ENCODE measurements around the gene KRT77.

GRCh38 chr12:52673217-52673616, 30.1 kb downstream of the KRT77 start:
- no peak for TF ChIP-seq ISL1 (CRISPR knock-in tag; IDR thresholded peaks at IDR 0.05)
- TF ChIP-seq ZFP30 (CRISPR knock-in tag; IDR thresholded peaks at IDR 0.05) = no peak
- no peak for TF ChIP-seq PATZ1 (CRISPR knock-in tag; IDR thresholded peaks at IDR 0.05; ENCODE audit: borderline replicate concordance)
- TF ChIP-seq PPARA (CRISPR knock-in tag; IDR thresholded peaks at IDR 0.05; ENCODE audit: borderline replicate concordance) = no peak
- TF ChIP-seq, protein P1, sequence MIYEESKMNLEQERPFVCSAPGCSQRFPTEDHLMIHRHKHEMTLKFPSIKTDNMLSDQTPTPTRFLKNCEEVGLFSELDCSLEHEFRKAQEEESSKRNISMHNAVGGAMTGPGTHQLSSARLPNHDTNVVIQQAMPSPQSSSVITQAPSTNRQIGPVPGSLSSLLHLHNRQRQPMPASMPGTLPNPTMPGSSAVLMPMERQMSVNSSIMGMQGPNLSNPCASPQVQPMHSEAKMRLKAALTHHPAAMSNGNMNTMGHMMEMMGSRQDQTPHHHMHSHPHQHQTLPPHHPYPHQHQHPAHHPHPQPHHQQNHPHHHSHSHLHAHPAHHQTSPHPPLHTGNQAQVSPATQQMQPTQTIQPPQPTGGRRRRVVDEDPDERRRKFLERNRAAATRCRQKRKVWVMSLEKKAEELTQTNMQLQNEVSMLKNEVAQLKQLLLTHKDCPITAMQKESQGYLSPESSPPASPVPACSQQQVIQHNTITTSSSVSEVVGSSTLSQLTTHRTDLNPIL (CRISPR knock-in tag; IDR thresholded peaks at IDR 0.05; ENCODE audit: low read depth) = no peak
- TF ChIP-seq ARNTL (CRISPR knock-in tag; IDR thresholded peaks at IDR 0.05; ENCODE audit: borderline replicate concordance, low read depth) = no peak

Data from SK-N-SH treated with all-trans-retinoic acid at 6 μM for 48 hours (cell line).